ENCODE data around the gene ZNF23. TPM values are rescaled to one million over a fixed set of nuclear protein-coding genes. Genes with fewer than 3 reads are reported as not detected.

The ZNF23 gene
- total and polyA plus RNA-seq, 2 donors from 2014 or later: 7.3 to 9.9 TPM

GRCh38 chr16:71476457-71477124 lies 14.5 kb upstream of the ZNF23 start:
- H3K9ac ChIP-seq (ENCODE audit: low read length in 3 of 3): no peak overlapping the region
- no peaks in the 10 kb centered on the region for H3K27me3 ChIP-seq (ENCODE audit: control insufficient read depth, insufficient read depth, low read length)
- peaks cover 0 to 31% (median 13%) of the 10 kb centered on the region in 3 donors for H3K36me3 ChIP-seq (ENCODE audit: control insufficient read depth in 2 of 3, insufficient read depth in 3 of 3, low read length in 3 of 3)
- FAIRE-seq: no peak
- H3K4me3 ChIP-seq (ENCODE audit: low read length in 3 of 3): no peak overlapping the region
- no peak overlapping the region for H3K27ac ChIP-seq (ENCODE audit: low read depth in 2 of 2, low read length in 2 of 2)
- no peaks in the 10 kb centered on the region for H3K9me3 ChIP-seq (ENCODE audit: control insufficient read depth in 2 of 3, insufficient read depth in 1 of 3, low read length in 3 of 3)
- intact Hi-C loops (cut with DNase I): no loop called here
- no peak for DNase-seq
- no peaks in the 10 kb centered on the region for H3K4me1 ChIP-seq (ENCODE audit: control insufficient read depth in 2 of 3, insufficient read depth in 2 of 3, low read depth in 1 of 3, low read length in 3 of 3)
- no peak for TF ChIP-seq CTCF (IDR thresholded peaks at IDR 0.05; ENCODE audit: borderline replicate concordance, extremely low read depth, insufficient read depth)

GRCh38 chr16:71474864-71475263 lies 12.8 kb upstream of the ZNF23 start:
- DNase-seq (no peak), FAIRE-seq (no peak)
- Histone ChIP-seq H3K4me3 (ENCODE audit: low read length in 3 of 3) (no peak overlapping the region), H3K9ac (ENCODE audit: low read length in 3 of 3) (no peak overlapping the region), H3K36me3 (ENCODE audit: control insufficient read depth in 2 of 3, insufficient read depth in 3 of 3, low read length in 3 of 3) (peaks cover 0 to 31% (median 13%) of the 10 kb centered on the region in 3 donors), H3K9me3 (ENCODE audit: control insufficient read depth in 2 of 3, insufficient read depth in 1 of 3, low read length in 3 of 3) (no peaks in the 10 kb centered on the region), H3K4me1 (ENCODE audit: control insufficient read depth in 2 of 3, insufficient read depth in 2 of 3, low read depth in 1 of 3, low read length in 3 of 3) (no peaks in the 10 kb centered on the region), H3K27me3 (ENCODE audit: control insufficient read depth, insufficient read depth, low read length) (no peaks in the 10 kb centered on the region), H3K27ac (ENCODE audit: low read depth in 2 of 2, low read length in 2 of 2) (no peak overlapping the region)
- no peak for TF ChIP-seq CTCF (IDR thresholded peaks at IDR 0.05; ENCODE audit: borderline replicate concordance, extremely low read depth, insufficient read depth)
- intact Hi-C loops (cut with DNase I): no loop called here

GRCh38 chr16:71473891-71474290 lies 11.8 kb upstream of the ZNF23 start:
- Histone ChIP-seq H3K9ac (ENCODE audit: low read length in 3 of 3) (no peak overlapping the region), H3K9me3 (ENCODE audit: control insufficient read depth in 2 of 3, insufficient read depth in 1 of 3, low read length in 3 of 3) (no peaks in the 10 kb centered on the region), H3K27me3 (ENCODE audit: control insufficient read depth, insufficient read depth, low read length) (no peaks in the 10 kb centered on the region), H3K4me1 (ENCODE audit: control insufficient read depth in 2 of 3, insufficient read depth in 2 of 3, low read depth in 1 of 3, low read length in 3 of 3) (no peaks in the 10 kb centered on the region), H3K4me3 (ENCODE audit: low read length in 3 of 3) (no peak overlapping the region), H3K27ac (ENCODE audit: low read depth in 2 of 2, low read length in 2 of 2) (no peak overlapping the region), H3K36me3 (ENCODE audit: control insufficient read depth in 2 of 3, insufficient read depth in 3 of 3, low read length in 3 of 3) (peaks cover 0 to 36% (median 15%) of the 10 kb centered on the region in 3 donors)
- FAIRE-seq (no peak), DNase-seq (no peak)
- intact Hi-C loops (cut with DNase I): no loop called here
- no peak for TF ChIP-seq CTCF (IDR thresholded peaks at IDR 0.05; ENCODE audit: borderline replicate concordance, extremely low read depth, insufficient read depth)

GRCh38 chr16:71472931-71473330 lies 10.9 kb upstream of the ZNF23 start:
- Histone ChIP-seq H3K9ac (ENCODE audit: low read length in 3 of 3) (no peak overlapping the region), H3K36me3 (ENCODE audit: control insufficient read depth in 2 of 3, insufficient read depth in 3 of 3, low read length in 3 of 3) (peaks cover 0 to 35% (median 15%) of the 10 kb centered on the region in 3 donors), H3K27ac (ENCODE audit: low read depth in 2 of 2, low read length in 2 of 2) (no peak overlapping the region), H3K27me3 (ENCODE audit: control insufficient read depth, insufficient read depth, low read length) (no peaks in the 10 kb centered on the region), H3K9me3 (ENCODE audit: control insufficient read depth in 2 of 3, insufficient read depth in 1 of 3, low read length in 3 of 3) (no peaks in the 10 kb centered on the region), H3K4me1 (ENCODE audit: control insufficient read depth in 2 of 3, insufficient read depth in 2 of 3, low read depth in 1 of 3, low read length in 3 of 3) (no peaks in the 10 kb centered on the region), H3K4me3 (ENCODE audit: low read length in 3 of 3) (no peak overlapping the region)
- intact Hi-C loops (cut with DNase I): no loop called here
- DNase-seq (no peak), FAIRE-seq (no peak)
- no peak for TF ChIP-seq CTCF (IDR thresholded peaks at IDR 0.05; ENCODE audit: borderline replicate concordance, extremely low read depth, insufficient read depth)
